Posterior vena cava (tissue), 2 donors: ENCODE results near the gene TOMT. TPM values are rescaled to one million over a fixed set of nuclear protein-coding genes. Genes with fewer than 3 reads are reported as not detected.
"Not testable (repeated sequence)": the region's sequence is repeated elsewhere in the genome, so short reads cannot be mapped to it uniquely, and the experiment has no call there.

Experiments
- DNase-seq: peaks from one replicate; pipeline ENCODE4 v3.0.0-alpha.2; 2020; ENCODE audit warnings: low spot score
- intact Hi-C, 2 donors: fragments of 100-400 bp; cut with DNase I; formaldehyde crosslinking; loops; one replicate each; pipeline versions ENCODE4 v1.14.1 to v1.14.2; 2022 to 2023
- total RNA-seq, 2 donors: library from RNA; stranded (reverse); fragmentation: NEBNext Ultra II Directional; extraction: Animal tissue kit (Norgen Biotek cat#: 25700); gene quantifications; one replicate each; pipeline ENCODE4 v1.2.1, GENCODE V29; 2021
- donor health status: DM: yes; HTN: yes; CAD: no.
- donor health status: DM: yes; HTN: yes; CAD: no.

TOMT gene
- total RNA-seq, 2 donors from 2014 or later, result not detected

- DNase-seq, result no peak
- intact Hi-C loops, result no loop called here
Observed at GRCh38 chr11:72119198-72119597, 13.5 kb downstream of the TOMT start.

DNA sequence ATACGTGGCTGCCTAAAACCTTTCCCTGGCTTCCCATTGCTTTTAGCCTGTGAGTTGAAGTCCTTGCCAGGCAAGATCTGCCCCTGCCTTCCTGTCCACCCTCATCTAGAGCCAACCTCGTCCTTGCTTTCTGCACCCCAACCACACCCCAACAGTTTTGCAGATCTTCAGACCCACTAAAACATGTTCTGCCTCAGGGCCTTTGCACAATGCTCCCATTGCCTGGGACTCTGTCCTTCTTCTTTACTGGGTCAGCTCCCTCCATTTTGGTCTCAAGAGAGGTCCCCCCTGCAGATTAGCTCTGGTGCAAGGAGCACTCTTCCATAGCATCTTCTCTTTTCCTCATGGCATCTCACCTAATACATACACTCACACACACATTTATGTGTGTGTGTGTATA is 15.2 kb downstream of the TOMT start:
- DNase-seq, result no peak
- intact Hi-C loops, result no loop called here

- no peak for DNase-seq
- intact Hi-C loops, result no loop called here
Observed at GRCh38 chr11:72122607-72123006, 16.9 kb downstream of the TOMT start.

DNA sequence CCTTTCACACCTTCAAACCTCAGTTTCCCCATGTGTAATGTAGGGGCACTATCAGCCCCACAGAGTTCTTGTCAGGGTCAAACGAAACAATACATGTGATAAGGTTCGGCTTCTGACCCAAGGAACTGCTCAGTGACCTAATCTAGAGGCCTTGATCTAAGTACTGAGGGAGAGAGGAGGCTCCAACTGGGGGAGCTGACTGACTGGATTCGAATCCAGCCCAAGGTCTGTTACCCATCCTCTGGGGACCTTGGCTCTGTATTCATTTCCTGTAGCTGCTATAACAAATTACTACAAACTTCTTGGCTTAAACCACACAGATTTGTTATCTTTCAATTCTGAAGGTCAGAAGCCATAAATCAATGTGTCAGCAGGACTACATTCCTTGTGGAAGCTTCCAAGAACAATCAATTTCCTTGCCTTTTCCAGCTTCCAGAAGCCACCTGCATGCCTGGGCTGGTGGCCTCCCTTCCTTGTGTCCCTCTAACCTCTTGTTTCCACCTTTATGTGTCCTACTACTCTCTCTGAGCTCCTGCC is 17.5 kb downstream of the TOMT start:
- intact Hi-C loops, result no loop called here
- no peak for DNase-seq

DNA sequence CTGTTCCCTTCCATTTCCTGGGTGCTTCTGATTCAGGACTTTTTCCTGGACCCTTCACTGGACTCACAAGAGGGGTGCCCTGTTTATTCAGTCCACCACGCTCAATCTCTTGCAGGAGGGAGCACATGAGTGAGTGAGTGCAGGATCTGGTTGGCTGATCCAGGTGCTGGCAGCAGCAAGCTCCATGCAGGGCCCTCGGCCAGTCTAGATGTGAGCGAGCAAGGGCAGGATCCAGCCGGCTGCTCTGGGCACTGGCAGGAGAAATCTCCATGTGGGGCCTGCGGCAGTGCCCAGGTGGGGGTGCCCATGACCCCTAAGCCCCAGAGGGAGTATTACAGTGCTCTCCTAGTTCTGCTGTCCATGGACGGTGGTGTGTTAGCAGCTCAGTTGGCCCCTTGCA is 18.3 kb downstream of the TOMT start:
- DNase-seq, result no peak
- intact Hi-C loops, result no loop called here

DNA sequence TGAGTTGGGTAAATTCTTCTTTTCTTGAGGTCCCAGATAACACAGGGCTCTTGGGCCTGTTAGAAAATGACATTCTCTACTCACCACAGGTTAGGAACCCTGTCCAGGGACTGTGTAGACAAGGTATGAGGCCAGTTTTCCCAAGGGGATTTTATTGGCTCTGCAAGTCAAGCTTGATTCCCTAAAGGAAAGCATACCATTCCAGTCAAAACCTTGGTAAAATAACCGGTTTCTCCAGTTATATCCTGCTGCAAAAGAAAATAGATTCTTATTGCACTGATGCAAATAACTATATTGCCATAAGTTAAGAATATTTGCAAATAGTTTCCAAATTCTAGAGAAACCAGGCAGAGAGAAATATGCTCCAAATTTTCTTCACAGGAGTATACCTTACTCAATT is 20.2 kb downstream of the TOMT start:
- no peak for DNase-seq
- intact Hi-C loops, result no loop called here

GRCh38 chr11:72127923-72128322 is 22.2 kb downstream of the TOMT start:
- intact Hi-C loops, result no loop called here
- DNase-seq, result no peak

DNA sequence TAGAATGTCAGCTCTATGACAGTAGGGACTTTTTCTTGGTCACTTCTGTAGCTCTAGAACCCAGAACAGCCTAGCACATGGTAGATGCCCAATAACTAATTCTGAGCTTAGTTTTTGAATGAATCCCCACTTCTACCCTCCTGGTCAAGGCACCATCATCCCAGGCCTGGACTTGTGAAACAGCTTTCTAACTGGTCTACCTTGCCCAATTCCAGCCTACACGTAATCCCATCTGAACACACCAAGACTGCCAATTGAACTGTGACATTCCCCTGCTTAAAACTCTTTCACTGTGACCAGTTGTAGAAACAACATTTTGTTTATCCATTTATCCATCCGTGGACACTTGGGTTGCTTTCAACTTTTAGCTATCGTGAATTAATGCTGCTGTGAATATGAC is 23.7 kb downstream of the TOMT start:
- intact Hi-C loops, result no loop called here

DNA sequence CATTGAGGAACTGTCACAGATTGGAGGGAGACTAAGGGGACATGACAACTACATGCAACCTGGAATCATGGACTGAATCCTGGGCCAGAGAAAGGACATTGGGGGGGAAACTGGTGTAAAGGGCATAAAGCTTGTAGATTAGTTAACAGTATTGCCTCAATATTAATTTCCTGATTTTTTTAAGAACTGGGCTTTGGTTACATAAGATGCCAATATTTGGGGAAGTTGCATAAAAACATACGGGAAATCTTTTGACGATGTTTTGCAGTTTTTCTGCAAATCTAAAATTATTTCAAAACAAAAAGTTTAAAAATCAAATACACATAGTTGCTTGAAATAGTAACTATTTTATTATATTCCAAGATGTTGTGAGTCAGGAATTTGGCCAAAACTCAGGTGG is 26.9 kb downstream of the TOMT start:
- intact Hi-C loops, result no loop called here
- no peak for DNase-seq

More for the DNA sequence above, 23.7 kb downstream of the TOMT start:
- DNase-seq, result no peak

GRCh38 chr11:72135473-72135872 is 29.7 kb downstream of the TOMT start, which contains the start of gene FOLR3:
Gene FOLR3, plus strand, starts transcription at chr11:72135725. Its CDS starts 228 bp downstream, at chr11:72135953.
- intact Hi-C loops, DNase-seq: not testable (repeated sequence)

DNA sequence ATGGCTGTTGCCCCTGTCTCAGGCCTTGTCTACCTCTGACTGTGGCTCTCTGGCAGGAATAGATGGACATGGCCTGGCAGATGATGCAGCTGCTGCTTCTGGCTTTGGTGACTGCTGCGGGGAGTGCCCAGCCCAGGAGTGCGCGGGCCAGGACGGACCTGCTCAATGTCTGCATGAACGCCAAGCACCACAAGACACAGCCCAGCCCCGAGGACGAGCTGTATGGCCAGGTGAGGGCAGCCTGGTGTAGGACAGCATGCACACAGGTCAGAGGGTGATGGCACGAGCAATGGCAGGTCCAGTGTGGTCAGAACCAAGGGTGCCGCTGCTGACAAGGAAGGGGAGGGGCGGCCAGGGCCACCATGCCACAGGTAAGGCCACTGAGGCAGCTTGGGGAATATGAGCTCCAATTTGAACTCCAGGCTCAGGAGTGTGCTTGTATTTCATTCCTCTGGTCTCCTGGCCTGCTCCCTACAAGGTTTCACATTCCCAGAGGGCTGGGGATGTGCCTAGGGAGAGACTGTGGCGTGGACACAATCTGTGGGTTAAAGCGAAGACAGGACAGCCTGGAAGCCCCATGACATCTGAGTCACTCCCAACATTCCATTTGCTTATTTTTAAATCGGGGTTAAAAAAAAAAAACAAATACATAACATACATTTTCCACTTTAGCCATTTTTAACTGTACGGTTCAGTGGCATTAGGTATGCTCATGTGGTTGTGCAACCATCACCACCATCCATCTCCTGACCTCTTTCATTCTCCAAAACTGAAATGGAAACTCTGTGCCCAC is 30.4 kb downstream of the TOMT start:
- no peak for DNase-seq
- intact Hi-C loops, result no loop called here

- intact Hi-C loops, result no loop called here
- no peak for DNase-seq
Observed at GRCh38 chr11:72136684-72137262, 31.0 kb downstream of the TOMT start.

- intact Hi-C loops, result no loop called here
- no peak for DNase-seq
Observed at GRCh38 chr11:72138821-72139390, 33.2 kb downstream of the TOMT start.

DNA sequence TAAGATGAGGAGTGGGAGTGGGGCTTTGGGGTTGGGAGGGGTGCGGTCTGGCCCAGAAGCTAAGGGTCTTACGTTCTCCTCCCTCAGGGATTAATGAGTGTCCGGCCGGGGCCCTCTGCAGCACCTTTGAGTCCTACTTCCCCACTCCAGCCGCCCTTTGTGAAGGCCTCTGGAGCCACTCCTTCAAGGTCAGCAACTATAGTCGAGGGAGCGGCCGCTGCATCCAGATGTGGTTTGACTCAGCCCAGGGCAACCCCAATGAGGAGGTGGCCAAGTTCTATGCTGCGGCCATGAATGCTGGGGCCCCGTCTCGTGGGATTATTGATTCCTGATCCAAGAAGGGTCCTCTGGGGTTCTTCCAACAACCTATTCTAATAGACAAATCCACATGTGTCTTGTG is 33.8 kb downstream of the TOMT start:
- intact Hi-C loops, result no loop called here
- no peak for DNase-seq

GRCh38 chr11:72140661-72141060 is 34.9 kb downstream of the TOMT start:
- intact Hi-C loops, result no loop called here

GRCh38 chr11:72141066-72141465 is 35.3 kb downstream of the TOMT start:
- intact Hi-C loops, result no loop called here
- DNase-seq, result no peak

More at GRCh38 chr11:72140661-72141060, 34.9 kb downstream of the TOMT start:
- no peak for DNase-seq

GRCh38 chr11:72142086-72142485 is 36.4 kb downstream of the TOMT start:
- intact Hi-C loops, DNase-seq: not testable (repeated sequence)

DNA sequence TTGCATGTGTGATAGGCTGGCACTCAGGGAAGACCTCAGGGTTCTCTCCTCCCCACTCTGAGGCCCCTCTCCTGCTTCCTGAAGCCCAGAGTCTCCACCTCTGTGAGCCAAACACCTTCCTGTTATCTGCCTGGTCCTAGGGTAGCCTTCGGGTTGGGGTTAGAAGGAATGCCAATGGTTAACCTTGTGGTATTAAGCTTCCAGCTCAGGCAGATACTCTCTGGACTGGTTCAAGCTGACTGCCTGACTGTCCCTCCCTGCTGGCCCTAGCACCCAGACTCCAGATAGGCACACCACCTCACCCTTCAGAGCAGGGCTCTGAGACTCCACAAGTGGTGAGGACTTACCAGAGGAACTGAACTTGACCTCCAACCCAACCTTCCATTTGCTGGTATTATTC is 36.8 kb downstream of the TOMT start:
- DNase-seq, intact Hi-C loops: not testable (repeated sequence)

DNA sequence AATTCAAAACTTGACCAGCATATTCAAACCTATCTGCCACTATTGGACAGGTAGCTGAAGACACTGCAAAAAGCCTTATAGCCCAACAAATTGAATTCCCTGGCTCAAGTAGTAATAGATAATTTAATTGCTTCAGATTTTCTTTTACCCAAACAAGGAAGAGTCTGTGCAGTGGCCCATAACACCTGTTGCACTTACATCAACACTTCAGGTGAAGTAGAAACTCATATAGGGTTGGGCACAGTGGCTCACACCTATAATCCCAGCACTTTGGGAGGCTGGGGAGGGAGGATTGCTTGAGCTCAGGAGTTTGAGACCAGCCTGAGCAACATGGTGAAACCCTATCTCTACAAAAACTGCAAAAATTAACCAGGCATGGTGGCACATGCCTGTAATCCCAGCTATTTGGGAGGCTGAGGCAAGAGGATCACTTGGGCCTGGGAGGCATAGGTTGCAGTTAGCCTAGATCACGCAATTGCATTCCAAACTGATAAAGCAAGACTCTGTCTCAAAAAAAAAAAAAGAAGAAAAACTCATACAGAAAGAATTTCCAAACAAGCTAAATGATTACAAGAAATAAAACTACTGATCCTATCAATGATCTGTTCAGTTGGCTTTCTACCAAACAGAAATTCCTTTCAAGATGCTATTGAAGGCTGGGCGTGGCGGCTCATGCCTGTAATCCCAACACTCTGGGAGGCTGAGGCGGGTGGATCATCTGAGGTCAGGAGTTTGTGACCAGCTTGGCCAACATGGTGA is 39.3 kb downstream of the TOMT start:
- intact Hi-C loops, result no loop called here
- DNase-seq, result no peak

DNA sequence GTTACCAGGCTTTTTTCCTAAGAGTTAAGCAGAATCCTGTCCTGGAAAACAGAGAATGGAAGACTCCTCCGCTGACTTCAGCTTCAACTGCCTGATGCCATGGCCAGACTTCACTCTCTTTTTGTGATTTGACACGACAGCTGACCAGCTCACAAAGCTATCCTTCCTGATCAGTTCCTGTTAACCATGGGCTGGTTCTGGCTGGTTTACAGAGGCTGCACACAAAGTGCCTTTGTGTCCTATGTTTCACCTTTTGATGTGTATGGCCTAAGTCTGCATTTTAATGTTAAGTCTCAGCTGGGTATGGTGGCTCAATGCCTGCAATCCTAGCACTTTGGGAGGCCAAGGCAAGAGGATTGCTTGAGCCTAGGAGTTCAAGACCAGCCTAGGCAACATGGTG is 40.9 kb downstream of the TOMT start:
- intact Hi-C loops, result no loop called here
- DNase-seq, result no peak
